ENCODE data around the gene ROBO2. TPM values are rescaled to one million over a fixed set of nuclear protein-coding genes. Genes with fewer than 3 reads are reported as not detected.

The ROBO2 gene
- total RNA-seq, 1 experiment from 2014 or later = 0.16 TPM

GRCh38 chr3:77079988-77080610 is 40.2 kb downstream of the ROBO2 start:
- Mint-ChIP-seq H3K36me3 (ENCODE audit: insufficient read depth, unreplicated experiment) (no peaks in the 10 kb centered on the region), H3K27ac (ENCODE audit: unreplicated experiment) (no peak overlapping the region), H3K27me3 (ENCODE audit: insufficient read depth, unreplicated experiment) (peaks cover 3% of the 10 kb centered on the region), H3K4me1 (ENCODE audit: low read depth, unreplicated experiment) (no peaks in the 10 kb centered on the region), H3K9me3 (ENCODE audit: unreplicated experiment) (no peaks in the 10 kb centered on the region), H3K4me3 (ENCODE audit: unreplicated experiment) (no peak overlapping the region)
- H3K36me3 ChIP-seq (ENCODE audit: control insufficient read depth, insufficient read depth, low read length) = no peaks in the 10 kb centered on the region
- intact Hi-C loops (cut with micrococcal nuclease; ENCODE audit: unreplicated experiment) = no loop called here
- no peak overlapping the region for H3K4me3 ChIP-seq (ENCODE audit: low read depth, low read length)
- BruUV-seq (replicated peaks) = no TSS peak
- no peaks in the 10 kb centered on the region for H3K27me3 ChIP-seq (replicated peaks; ENCODE audit: control insufficient read depth, insufficient read depth, low read length)
- ChIA-PET POLR2A (no interaction called here), CTCF (no interaction called here)
- no peaks in the 10 kb centered on the region for H3K4me1 ChIP-seq
- TF ChIP-seq, protein P1, sequence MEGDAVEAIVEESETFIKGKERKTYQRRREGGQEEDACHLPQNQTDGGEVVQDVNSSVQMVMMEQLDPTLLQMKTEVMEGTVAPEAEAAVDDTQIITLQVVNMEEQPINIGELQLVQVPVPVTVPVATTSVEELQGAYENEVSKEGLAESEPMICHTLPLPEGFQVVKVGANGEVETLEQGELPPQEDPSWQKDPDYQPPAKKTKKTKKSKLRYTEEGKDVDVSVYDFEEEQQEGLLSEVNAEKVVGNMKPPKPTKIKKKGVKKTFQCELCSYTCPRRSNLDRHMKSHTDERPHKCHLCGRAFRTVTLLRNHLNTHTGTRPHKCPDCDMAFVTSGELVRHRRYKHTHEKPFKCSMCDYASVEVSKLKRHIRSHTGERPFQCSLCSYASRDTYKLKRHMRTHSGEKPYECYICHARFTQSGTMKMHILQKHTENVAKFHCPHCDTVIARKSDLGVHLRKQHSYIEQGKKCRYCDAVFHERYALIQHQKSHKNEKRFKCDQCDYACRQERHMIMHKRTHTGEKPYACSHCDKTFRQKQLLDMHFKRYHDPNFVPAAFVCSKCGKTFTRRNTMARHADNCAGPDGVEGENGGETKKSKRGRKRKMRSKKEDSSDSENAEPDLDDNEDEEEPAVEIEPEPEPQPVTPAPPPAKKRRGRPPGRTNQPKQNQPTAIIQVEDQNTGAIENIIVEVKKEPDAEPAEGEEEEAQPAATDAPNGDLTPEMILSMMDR (IDR thresholded peaks at IDR 0.05; ENCODE audit: insufficient read depth in 1 of 2, low read depth in 1 of 2, low read length in 1 of 2, severe bottlenecking in 1 of 2, unreplicated experiment in 1 of 2) = no peak
- H3K9me3 ChIP-seq = no peaks in the 10 kb centered on the region
- DNase-seq = no peak

- H3K9me3 Mint-ChIP-seq (ENCODE audit: unreplicated experiment) = no peaks in the 10 kb centered on the region
- H3K27me3 Mint-ChIP-seq (ENCODE audit: insufficient read depth, unreplicated experiment) = peaks cover 3% of the 10 kb centered on the region
- Histone ChIP-seq H3K4me1 (no peaks in the 10 kb centered on the region), H3K27me3 (replicated peaks; ENCODE audit: control insufficient read depth, insufficient read depth, low read length) (no peaks in the 10 kb centered on the region), H3K36me3 (ENCODE audit: control insufficient read depth, insufficient read depth, low read length) (no peaks in the 10 kb centered on the region), H3K9me3 (no peaks in the 10 kb centered on the region), H3K4me3 (ENCODE audit: low read depth, low read length) (no peak overlapping the region)
- POLR2A ChIA-PET = no interaction called here
- intact Hi-C loops (cut with micrococcal nuclease; ENCODE audit: unreplicated experiment) = no loop called here
- no peak overlapping the region for H3K27ac Mint-ChIP-seq (ENCODE audit: unreplicated experiment)
- H3K36me3 Mint-ChIP-seq (ENCODE audit: insufficient read depth, unreplicated experiment) = no peaks in the 10 kb centered on the region
- H3K4me1 Mint-ChIP-seq (ENCODE audit: low read depth, unreplicated experiment) = no peaks in the 10 kb centered on the region
- BruUV-seq (replicated peaks) = no TSS peak
- CTCF ChIA-PET = no interaction called here
- DNase-seq = no peak
- TF ChIP-seq, protein P1 (IDR thresholded peaks at IDR 0.05; ENCODE audit: insufficient read depth in 1 of 2, low read depth in 1 of 2, low read length in 1 of 2, severe bottlenecking in 1 of 2, unreplicated experiment in 1 of 2) = no peak
- no peak overlapping the region for H3K4me3 Mint-ChIP-seq (ENCODE audit: unreplicated experiment)
Measured at GRCh38 chr3:77081240-77081661, 41.4 kb downstream of the ROBO2 start.

DNA sequence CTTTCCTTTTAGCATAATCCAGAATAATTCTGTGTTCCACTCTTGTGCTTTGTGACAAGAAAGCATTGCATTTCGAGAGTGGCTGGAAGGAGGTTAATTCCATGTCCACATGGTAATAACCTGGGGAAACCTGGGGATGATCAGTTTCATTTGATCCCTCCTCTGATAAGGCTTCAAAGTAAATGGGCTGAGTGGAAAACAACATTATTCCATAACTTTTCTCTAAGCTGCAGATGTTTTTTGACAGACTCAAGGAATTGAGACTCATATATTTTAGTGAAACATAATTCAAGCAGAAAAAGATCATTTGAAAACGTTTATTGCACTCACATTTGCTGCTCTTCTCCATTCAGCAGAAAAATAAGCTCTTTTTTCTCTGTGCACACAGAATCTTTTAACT is 44.6 kb downstream of the ROBO2 start:
- Mint-ChIP-seq H3K9me3 (ENCODE audit: unreplicated experiment) (no peaks in the 10 kb centered on the region), H3K27ac (ENCODE audit: unreplicated experiment) (no peak overlapping the region), H3K4me3 (ENCODE audit: unreplicated experiment) (no peak overlapping the region), H3K27me3 (ENCODE audit: insufficient read depth, unreplicated experiment) (peaks cover 3% of the 10 kb centered on the region), H3K4me1 (ENCODE audit: low read depth, unreplicated experiment) (no peaks in the 10 kb centered on the region), H3K36me3 (ENCODE audit: insufficient read depth, unreplicated experiment) (no peaks in the 10 kb centered on the region)
- H3K9me3 ChIP-seq = no peaks in the 10 kb centered on the region
- intact Hi-C loops (cut with micrococcal nuclease; ENCODE audit: unreplicated experiment) = no loop called here
- no peaks in the 10 kb centered on the region for H3K4me1 ChIP-seq
- POLR2A ChIA-PET = no interaction called here
- H3K27me3 ChIP-seq (replicated peaks; ENCODE audit: control insufficient read depth, insufficient read depth, low read length) = no peaks in the 10 kb centered on the region
- DNase-seq = no peak
- BruUV-seq (replicated peaks) = no TSS peak
- no peaks in the 10 kb centered on the region for H3K36me3 ChIP-seq (ENCODE audit: control insufficient read depth, insufficient read depth, low read length)
- CTCF ChIA-PET = no interaction called here
- TF ChIP-seq, protein P1 (IDR thresholded peaks at IDR 0.05; ENCODE audit: insufficient read depth in 1 of 2, low read depth in 1 of 2, low read length in 1 of 2, severe bottlenecking in 1 of 2, unreplicated experiment in 1 of 2) = no peak
- H3K4me3 ChIP-seq (ENCODE audit: low read depth, low read length) = no peak overlapping the region

Measured in Caco-2 (cell line).